HEK293T (cell line): ENCODE data around the gene SAMMSON.

ENCODE experiments used
- CTCF ChIA-PET: fragments of 350-600 bp; formaldehyde crosslinking; extraction: SDS; loops from one replicate; lab custom pipeline; 2021; ENCODE audit warnings: antibody characterized with exemption, inconsistent platforms; lab: Yijun Ruan, JAX
- POLR2A ChIA-PET: fragments of 350-600 bp; formaldehyde crosslinking; extraction: SDS; loops from one replicate; lab custom pipeline; 2020; ENCODE audit warnings: antibody characterized with exemption, inconsistent platforms; lab: Yijun Ruan, JAX
- DNase-seq: peaks from one replicate; pipeline ENCODE4 v3.0.0; 2012; ENCODE audit warnings: mixed read lengths; ENCODE audit errors: extremely low spot score
- ARNT ChIP-seq: fragments of 450-650 bp; IDR thresholded peaks from 2 replicates; pipeline ENCODE4 v1.6.1; 2017; ENCODE audit warnings: mild to moderate bottlenecking
- BHLHE40 ChIP-seq: fragments of 450-650 bp; IDR thresholded peaks from 2 replicates; pipeline ENCODE4 v1.6.1; 2016; ENCODE audit warnings: mild to moderate bottlenecking, moderate library complexity, borderline replicate concordance
- CTBP1 ChIP-seq: fragments of 450-650 bp; IDR thresholded peaks from 2 replicates; pipeline ENCODE4 v1.6.1; 2016; ENCODE audit warnings: borderline replicate concordance
- ELF4 ChIP-seq: fragments of 450-650 bp; IDR thresholded peaks from 2 replicates; pipeline ENCODE4 v1.6.1; 2017; ENCODE audit warnings: antibody characterized with exemption
- FOXA1 ChIP-seq: fragments of 450-650 bp; IDR thresholded peaks from 2 replicates; pipeline ENCODE4 v1.6.1; 2016; ENCODE audit warnings: mild to moderate bottlenecking
- FOXK2 ChIP-seq: fragments of 450-650 bp; IDR thresholded peaks from 2 replicates; pipeline ENCODE4 v1.6.1; 2016; ENCODE audit warnings: mild to moderate bottlenecking
- FOXM1 ChIP-seq: fragments of 450-650 bp; IDR thresholded peaks from 2 replicates; pipeline ENCODE4 v1.6.1; 2017; ENCODE audit warnings: mild to moderate bottlenecking, borderline replicate concordance
- HDGF ChIP-seq: fragments of 450-650 bp; IDR thresholded peaks from 2 replicates; pipeline ENCODE4 v1.6.1; 2017; ENCODE audit warnings: antibody characterized with exemption, borderline replicate concordance
- L3MBTL2 ChIP-seq: fragments of 450-650 bp; conservative IDR thresholded peaks from 2 replicates; pipeline ENCODE4 v1.6.1; 2016; ENCODE audit warnings: mild to moderate bottlenecking
- LEF1 ChIP-seq: fragments of 450-650 bp; IDR thresholded peaks from 2 replicates; pipeline ENCODE4 v1.6.1; 2017; ENCODE audit warnings: mild to moderate bottlenecking, borderline replicate concordance
- NFRKB ChIP-seq: fragments of 450-650 bp; IDR thresholded peaks from 2 replicates; pipeline ENCODE4 v1.6.1; 2016; ENCODE audit warnings: mild to moderate bottlenecking, moderate library complexity
- PKNOX1 ChIP-seq: fragments of 450-650 bp; IDR thresholded peaks from 2 replicates; pipeline ENCODE4 v1.6.1; 2016
- SP1 ChIP-seq: fragments of 450-650 bp; IDR thresholded peaks from 2 replicates; pipeline ENCODE4 v1.6.1; 2017
- SUZ12 ChIP-seq: fragments of 450-650 bp; IDR thresholded peaks from 2 replicates; pipeline ENCODE4 v1.6.1; 2016; ENCODE audit warnings: mild to moderate bottlenecking
- TARDBP ChIP-seq: fragments of 450-650 bp; IDR thresholded peaks from 2 replicates; pipeline ENCODE4 v1.6.1; 2016
- ZNF384 ChIP-seq: fragments of 450-650 bp; IDR thresholded peaks from 2 replicates; pipeline ENCODE4 v1.6.1; 2016

SAMMSON gene

GRCh38 chr3:69970827-69971226 lies 28.7 kb upstream of the SAMMSON start:
- no peak for TF ChIP-seq ZNF384
- POLR2A ChIA-PET = no interaction called here
- CTCF ChIA-PET = no interaction called here
- no peak for DNase-seq

- TF ChIP-seq FOXK2 (no peak), PKNOX1 (no peak), SUZ12 (no peak), ELF4 (no peak), ARNT (no peak), BHLHE40 (no peak), TARDBP (no peak), FOXA1 (no peak)
- CTCF ChIA-PET = no interaction called here
- POLR2A ChIA-PET = no interaction called here
- DNase-seq = no peak
Observed at GRCh38 chr3:69972672-69973071, 26.9 kb upstream of the SAMMSON start.

GRCh38 chr3:69976021-69976420 lies 23.5 kb upstream of the SAMMSON start:
- ChIA-PET CTCF (no interaction called here), POLR2A (no interaction called here)
- no peak for TF ChIP-seq SUZ12
- DNase-seq = no peak

GRCh38 chr3:69983546-69984265 lies 15.8 kb upstream of the SAMMSON start:
- CTCF ChIA-PET = no interaction called here
- no peak for TF ChIP-seq L3MBTL2
- TF ChIP-seq FOXA1 = no peak
- no peak for TF ChIP-seq PKNOX1
- no peak for TF ChIP-seq CTBP1
- no peak for TF ChIP-seq SUZ12
- TF ChIP-seq FOXK2 = no peak
- no peak for TF ChIP-seq LEF1
- no peak for TF ChIP-seq TARDBP
- no peak for TF ChIP-seq ELF4
- DNase-seq = no peak
- POLR2A ChIA-PET = no interaction called here

GRCh38 chr3:69985266-69985665 lies 14.3 kb upstream of the SAMMSON start:
- ChIA-PET CTCF (no interaction called here), POLR2A (no interaction called here)
- TF ChIP-seq FOXK2 (no peak), L3MBTL2 (no peak), ZNF384 (no peak), SUZ12 (no peak), FOXA1 (no peak), ELF4 (no peak), PKNOX1 (no peak), SP1 (no peak), LEF1 (no peak), TARDBP (no peak), HDGF (no peak), BHLHE40 (no peak)
- DNase-seq = no peak

- TF ChIP-seq FOXA1 (no peak), SP1 (no peak), ELF4 (no peak), BHLHE40 (no peak), SUZ12 (no peak), ARNT (no peak), FOXM1 (no peak), L3MBTL2 (no peak), CTBP1 (no peak), HDGF (no peak), PKNOX1 (no peak), FOXK2 (no peak), ZNF384 (no peak), NFRKB (no peak), LEF1 (no peak), TARDBP (no peak)
- ChIA-PET POLR2A (no interaction called here), CTCF (no interaction called here)
- DNase-seq = no peak
Observed at GRCh38 chr3:69986419-69986818, 13.1 kb upstream of the SAMMSON start.
